ENCODE data around the gene SERTAD2.

The SERTAD2 gene

DNA sequence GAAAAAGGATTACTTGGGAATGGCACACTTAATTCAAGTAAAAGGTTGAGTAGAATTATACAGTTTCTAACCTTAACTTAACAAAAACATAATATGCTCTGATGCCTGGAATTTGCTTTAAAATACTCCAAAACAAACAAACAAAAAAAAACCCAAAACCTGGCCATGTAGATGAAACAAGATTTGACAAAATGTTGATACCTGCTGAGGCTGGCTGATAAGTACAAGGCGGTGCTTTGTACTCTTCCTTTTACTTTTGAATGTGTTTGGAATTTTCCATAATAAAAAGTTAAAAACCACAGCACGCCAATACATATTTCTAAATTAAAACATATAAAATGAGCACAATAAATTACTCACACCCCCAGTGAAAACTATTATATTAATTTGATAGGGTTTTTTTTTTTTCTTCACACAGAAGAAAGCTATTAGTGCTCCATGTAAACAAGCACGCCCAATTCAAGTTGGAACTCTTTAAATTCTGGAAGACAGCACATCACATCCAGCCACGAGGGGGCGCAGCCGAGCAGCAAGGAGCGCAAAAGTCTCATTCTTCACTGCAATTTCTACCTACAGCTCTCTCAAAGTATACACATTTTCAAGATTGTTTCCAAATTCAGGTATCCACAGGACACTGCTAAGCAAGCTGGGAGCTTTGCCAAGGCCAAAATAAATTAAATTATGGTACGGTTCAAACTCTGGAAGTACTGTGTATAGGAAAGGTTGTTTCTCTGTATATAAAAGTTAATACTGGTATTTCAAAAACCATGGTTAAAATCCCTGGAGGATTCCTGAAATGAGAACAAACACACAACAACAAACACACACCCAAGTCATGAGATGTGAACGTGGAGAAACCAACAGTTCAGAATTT, 7.5 kb downstream of the SERTAD2 start:
- DNase-seq (ENCODE audit: low read depth), result no peak

GRCh38 chr2:64644458-64645382, 9.0 kb downstream of the SERTAD2 start:
- DNase-seq (ENCODE audit: low read depth), result no peak

DNA sequence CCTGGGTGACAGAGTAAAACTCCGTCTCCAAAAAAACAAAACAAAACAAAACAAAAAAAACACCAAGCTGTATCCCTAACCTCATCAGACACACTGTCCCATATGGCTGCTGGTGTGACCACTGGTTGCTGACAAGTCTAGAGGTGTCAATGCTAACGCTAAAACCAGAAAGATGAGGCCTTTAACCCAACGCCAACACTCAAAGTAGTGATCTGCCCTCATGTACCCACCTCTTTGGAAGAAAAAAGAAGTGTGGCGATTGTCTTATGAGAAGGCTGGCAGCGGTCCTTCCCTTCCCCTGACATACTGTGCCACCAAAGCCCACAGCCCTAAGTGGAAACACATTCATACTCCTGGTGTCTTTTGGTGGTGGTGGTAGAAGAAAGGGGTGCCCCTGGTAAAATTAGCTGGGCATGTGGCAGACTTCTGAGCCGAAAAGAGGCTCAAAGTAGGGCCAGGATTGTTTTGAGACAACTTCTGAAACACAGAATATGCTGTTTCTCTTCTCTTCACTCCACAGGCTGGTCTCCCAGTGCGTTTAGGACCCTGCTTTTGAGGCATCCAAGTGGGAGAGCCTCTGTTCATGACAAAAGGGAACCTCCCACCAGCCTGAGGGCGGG, 9.8 kb downstream of the SERTAD2 start:
- no peak for DNase-seq (ENCODE audit: low read depth)

DNA sequence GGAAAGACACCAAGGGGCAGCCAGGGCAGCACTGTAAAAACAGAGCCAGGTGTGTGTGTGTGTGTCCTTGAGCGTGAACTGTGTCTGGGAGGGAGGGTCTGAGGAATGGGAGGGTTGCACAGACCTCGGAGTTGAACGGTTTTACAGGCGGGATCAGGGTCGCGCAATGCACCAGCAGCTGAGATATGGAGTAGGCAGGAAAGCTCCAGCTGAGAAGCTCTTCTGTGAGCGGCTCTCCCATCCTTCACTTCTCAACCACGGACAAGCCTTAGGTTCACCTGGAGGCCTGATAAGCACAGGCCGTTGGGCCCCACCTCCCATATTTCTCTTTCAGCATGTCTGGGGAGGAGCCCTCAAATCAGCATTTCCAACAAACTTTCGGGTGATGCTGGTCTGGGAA, 12.1 kb downstream of the SERTAD2 start:
- DNase-seq (ENCODE audit: low read depth), result no peak

- no peak for DNase-seq (ENCODE audit: low read depth)
Measured at GRCh38 chr2:64640153-64641044, 13.3 kb downstream of the SERTAD2 start.

GRCh38 chr2:64639691-64640090, 14.0 kb downstream of the SERTAD2 start:
- no peak for DNase-seq (ENCODE audit: low read depth)

DNA sequence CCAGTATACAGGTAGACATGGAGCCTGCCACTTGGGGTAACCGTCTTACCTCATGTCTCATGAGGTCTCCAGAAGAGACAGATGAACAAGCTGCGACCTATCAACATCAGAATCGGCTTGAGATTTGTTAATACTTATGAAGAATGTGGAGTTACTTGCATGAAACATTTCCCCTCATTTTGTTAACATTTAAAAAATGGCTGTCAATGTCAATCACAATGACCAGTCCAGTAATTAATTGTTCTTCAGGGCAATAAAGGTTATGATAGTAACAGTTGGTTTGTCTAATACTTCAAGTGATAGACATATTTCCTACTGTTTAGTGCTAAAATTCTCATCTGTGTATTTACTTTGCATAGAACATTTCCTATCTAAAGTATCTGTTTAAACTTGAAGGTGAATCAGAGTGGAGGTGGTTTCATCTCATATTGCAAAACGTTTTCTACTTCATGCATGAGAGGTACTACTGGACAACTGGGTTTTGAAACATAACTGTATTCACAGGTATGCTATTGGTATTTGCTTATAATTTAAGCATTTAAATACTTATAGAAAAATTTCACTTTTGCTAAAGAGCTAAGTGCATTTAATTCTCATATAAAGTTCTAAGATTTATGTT, 15.1 kb downstream of the SERTAD2 start:
- DNase-seq (ENCODE audit: low read depth), result no peak

DNA sequence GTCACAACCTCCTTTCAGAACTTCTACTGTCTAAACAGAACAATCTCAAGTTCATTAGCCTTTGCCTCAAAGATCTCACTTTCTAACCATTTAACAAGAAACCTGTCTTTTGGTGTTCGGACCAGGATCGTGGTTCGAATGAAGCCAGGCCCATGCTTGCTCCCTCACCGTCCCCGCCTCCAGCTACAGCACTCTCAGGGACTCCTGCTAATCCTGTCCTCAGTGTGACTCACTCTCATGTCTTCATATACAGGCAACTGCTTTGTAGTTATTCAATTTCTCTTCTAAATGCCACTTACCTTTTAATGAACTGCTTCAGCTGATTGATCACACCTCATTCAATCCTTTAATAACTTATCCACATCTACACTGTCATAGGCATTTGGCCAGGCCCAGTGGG, 15.8 kb downstream of the SERTAD2 start:
- DNase-seq (ENCODE audit: low read depth), result no peak

- DNase-seq (ENCODE audit: low read depth), result no peak
Measured at GRCh38 chr2:64637000-64637635, 16.6 kb downstream of the SERTAD2 start.

DNA sequence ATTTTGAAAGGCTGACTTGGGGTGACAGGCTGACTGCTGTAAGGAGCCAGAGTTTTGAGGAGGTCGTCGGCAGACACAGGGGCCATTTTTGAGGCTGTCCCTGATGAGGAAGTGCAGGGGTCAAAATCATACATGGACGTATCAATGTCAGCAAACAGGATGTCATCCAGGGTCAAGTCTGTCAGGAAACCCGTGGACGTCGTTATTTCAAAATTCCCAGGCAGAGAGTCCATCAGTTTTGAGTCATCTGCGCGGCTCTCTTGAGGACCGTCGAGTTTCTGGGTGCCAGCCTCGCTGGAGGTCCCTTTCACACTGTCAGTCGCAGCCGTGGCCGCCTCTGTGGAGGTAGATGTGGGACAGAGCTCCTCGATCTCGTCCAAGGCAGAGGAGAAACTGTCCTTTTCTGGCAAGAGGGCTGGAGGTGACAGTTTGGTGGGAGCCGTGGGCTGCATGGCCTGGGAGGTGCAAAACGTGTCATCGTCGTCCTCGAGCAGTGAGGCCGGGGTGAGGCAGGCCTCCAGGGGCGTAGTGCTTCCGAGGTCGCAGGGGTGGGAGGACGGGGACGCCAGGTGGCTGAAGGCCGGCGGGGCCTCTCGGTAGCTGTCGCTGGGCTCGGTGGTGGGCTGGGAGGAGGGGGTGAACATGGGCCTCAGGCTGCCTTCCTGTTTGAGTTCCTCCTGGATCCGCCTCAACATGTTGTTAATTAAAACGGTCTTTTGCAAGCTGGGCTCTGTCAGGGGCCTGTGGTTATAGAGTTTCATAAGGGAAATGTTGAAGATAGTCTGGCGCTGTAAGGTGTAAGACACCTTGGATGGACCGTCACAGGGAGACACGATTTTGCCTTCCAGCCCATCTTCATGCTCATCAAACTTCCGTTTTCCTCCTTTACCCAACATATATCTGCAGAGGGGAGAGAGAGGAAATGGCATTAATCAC, 17.5 kb downstream of the SERTAD2 start:
- no peak for DNase-seq (ENCODE audit: low read depth)

GRCh38 chr2:64634345-64635267, 19.1 kb downstream of the SERTAD2 start:
- DNase-seq (ENCODE audit: low read depth), result no peak

- DNase-seq (ENCODE audit: low read depth), result no peak
Measured at GRCh38 chr2:64632835-64633819, 20.6 kb downstream of the SERTAD2 start.

GRCh38 chr2:64631771-64632170, 21.9 kb downstream of the SERTAD2 start:
- no peak for DNase-seq (ENCODE audit: low read depth)

DNA sequence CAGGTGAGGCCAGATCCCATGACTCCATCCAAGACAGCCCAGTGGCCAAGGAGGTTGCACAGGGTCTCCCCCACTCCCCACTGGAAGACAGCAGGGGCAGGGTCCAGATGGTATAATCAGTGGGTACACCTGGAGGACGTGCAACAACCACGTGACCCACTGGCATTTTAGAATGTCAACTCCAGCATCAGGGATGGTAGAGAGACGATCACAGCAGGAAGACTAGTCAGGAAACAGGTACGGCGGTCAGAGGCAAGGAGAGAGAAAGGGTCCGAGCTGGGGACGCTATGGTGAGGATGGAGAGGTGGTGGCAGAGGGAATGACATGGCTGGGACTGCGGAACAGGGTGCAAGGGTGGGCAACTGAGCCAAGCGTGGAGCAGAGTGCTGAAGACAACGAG, 23.0 kb downstream of the SERTAD2 start:
- no peak for DNase-seq (ENCODE audit: low read depth)

DNA sequence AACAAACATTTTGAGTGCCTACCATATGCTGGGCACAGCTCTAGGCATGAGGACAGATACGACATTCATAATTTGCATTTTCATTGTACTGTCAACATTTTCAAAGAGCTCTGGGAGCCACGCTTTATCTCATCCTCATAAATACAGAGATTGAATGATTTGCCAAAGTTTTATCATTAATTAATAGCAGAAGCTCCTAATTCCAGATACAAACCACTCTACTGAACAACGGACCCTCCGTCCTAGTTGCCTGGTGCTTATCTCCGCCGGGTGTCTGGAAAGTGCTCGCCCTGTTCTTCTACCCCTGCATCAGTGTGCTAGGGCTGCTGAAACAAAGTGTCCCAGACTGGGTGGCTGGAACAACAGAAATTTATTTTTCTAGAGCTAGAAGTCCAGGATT, 23.8 kb downstream of the SERTAD2 start:
- DNase-seq (ENCODE audit: low read depth), result no peak

DNA sequence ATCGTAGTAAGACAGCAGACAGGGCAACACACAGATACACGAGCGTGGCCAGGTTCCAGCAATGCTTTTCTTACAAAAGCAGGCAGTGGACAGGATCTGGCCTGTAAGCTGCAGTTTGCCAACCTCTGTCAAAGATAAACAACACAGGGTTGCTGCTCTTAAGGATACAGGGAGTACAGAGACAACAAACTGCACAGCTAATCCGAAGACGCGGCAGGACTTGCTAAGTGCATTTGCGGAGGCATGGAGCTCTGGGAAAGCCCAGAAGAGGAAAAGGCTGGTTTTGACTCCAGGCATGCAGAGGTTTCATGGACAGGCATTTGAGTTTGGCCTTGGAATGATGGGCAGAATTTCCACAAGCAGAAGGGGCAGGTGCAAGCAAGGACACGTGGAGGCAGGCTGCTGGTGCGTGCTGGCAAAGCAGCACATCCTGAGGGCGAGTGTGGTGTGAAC, 24.4 kb downstream of the SERTAD2 start:
- no peak for DNase-seq (ENCODE audit: low read depth)

Measured in non-pigmented ciliary epithelial cell (primary cell).